ENCODE data around the gene ZNF143.
A peak's percentile ranks its signal among the peaks of the same experiment; 100 is the strongest.

The ZNF143 gene

GRCh38 chr11:9568161-9568853 is 107.5 kb downstream of the ZNF143 start:
- no peak for DNase-seq
- H3K4me3 ChIP-seq, result peak overlapping the region in 1 of 2 donors; percentile 9
- H3K9me3 ChIP-seq, result no peaks in the 10 kb centered on the region
- H3K27ac ChIP-seq, result peak overlapping the region; percentile 88 to 93
- intact Hi-C loops (cut with DNase I; ENCODE audit: low total_unique reads), result no loop called here
- peaks cover 0 to 59% (median 45%) of the 10 kb centered on the region in 4 donors for H3K4me1 ChIP-seq
- H3K36me3 ChIP-seq, result no peaks in the 10 kb centered on the region
- no peaks in the 10 kb centered on the region for H3K27me3 ChIP-seq
- TF ChIP-seq CTCF (IDR thresholded peaks at IDR 0.05), result no peak

GRCh38 chr11:9568854-9569587 is 108.2 kb downstream of the ZNF143 start:
- Histone ChIP-seq H3K9me3 (no peaks in the 10 kb centered on the region), H3K27ac (peak overlapping the region; percentile 88 to 93), H3K27me3 (no peaks in the 10 kb centered on the region), H3K36me3 (no peaks in the 10 kb centered on the region), H3K4me1 (peaks cover 0 to 59% (median 45%) of the 10 kb centered on the region in 4 donors), H3K4me3 (peak overlapping the region; percentile 9 to 10)
- intact Hi-C loops (cut with DNase I; ENCODE audit: low total_unique reads), result no loop called here
- peak; percentile 73 to 81 for DNase-seq
- no peak for TF ChIP-seq CTCF (IDR thresholded peaks at IDR 0.05)

GRCh38 chr11:9569588-9570164 is 108.9 kb downstream of the ZNF143 start:
- H3K27ac ChIP-seq, result peak overlapping the region; percentile 88 to 93
- H3K36me3 ChIP-seq, result no peaks in the 10 kb centered on the region
- peak overlapping the region in 1 of 2 donors; percentile 9 for H3K4me3 ChIP-seq
- DNase-seq, result no peak
- no peak for TF ChIP-seq CTCF (IDR thresholded peaks at IDR 0.05)
- H3K9me3 ChIP-seq, result no peaks in the 10 kb centered on the region
- H3K4me1 ChIP-seq, result peaks cover 0 to 59% (median 45%) of the 10 kb centered on the region in 4 donors
- intact Hi-C loops (cut with DNase I; ENCODE audit: low total_unique reads), result no loop called here
- no peaks in the 10 kb centered on the region for H3K27me3 ChIP-seq

- H3K4me3 ChIP-seq, result no peak overlapping the region
- H3K4me1 ChIP-seq, result peaks cover 0 to 53% (median 41%) of the 10 kb centered on the region in 4 donors
- no peaks in the 10 kb centered on the region for H3K36me3 ChIP-seq
- H3K27me3 ChIP-seq, result no peaks in the 10 kb centered on the region
- no peak for TF ChIP-seq CTCF (IDR thresholded peaks at IDR 0.05)
- no peaks in the 10 kb centered on the region for H3K9me3 ChIP-seq
- H3K27ac ChIP-seq, result peak overlapping the region; percentile 88 to 93
- DNase-seq, result no peak
- intact Hi-C loops (cut with DNase I; ENCODE audit: low total_unique reads), result no loop called here
These were observed 109.7 kb downstream of the ZNF143 start for GRCh38 chr11:9570313-9571025.

- Histone ChIP-seq H3K4me1 (peaks cover 0 to 45% (median 35%) of the 10 kb centered on the region in 4 donors), H3K27me3 (no peaks in the 10 kb centered on the region), H3K9me3 (no peaks in the 10 kb centered on the region), H3K27ac (peak overlapping the region; percentile 96 to 98), H3K4me3 (no peak overlapping the region), H3K36me3 (no peaks in the 10 kb centered on the region)
- no peak for TF ChIP-seq CTCF (IDR thresholded peaks at IDR 0.05)
- no peak for DNase-seq
- intact Hi-C loops (cut with DNase I; ENCODE audit: low total_unique reads), result no loop called here
These were observed 110.4 kb downstream of the ZNF143 start for GRCh38 chr11:9571071-9571762.
